Measurements from ENCODE around the gene S1PR1.

DNA sequence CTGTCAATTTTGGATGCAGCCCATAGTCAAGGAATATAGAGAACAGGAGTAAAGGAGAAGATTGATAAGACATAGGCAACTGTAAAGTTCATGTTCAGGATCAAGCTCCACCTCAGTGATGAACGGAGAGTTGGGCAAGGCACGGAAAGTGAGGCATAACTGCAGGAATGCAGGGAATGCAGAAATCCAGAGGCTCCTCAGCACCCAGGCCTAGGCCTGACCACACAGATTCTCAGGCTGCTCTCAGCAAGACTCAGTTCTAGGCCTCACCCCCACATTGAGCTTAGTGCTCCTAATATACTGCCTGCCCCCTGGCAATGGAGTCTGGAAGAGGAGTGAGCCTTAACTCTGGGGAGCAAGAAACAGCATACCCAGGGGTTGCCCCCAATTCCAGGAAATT, 36.3 kb upstream of the S1PR1 start:
- TF ChIP-seq POLR2A (IDR thresholded peaks at IDR 0.05), result no peak
- TF ChIP-seq, protein P1, sequence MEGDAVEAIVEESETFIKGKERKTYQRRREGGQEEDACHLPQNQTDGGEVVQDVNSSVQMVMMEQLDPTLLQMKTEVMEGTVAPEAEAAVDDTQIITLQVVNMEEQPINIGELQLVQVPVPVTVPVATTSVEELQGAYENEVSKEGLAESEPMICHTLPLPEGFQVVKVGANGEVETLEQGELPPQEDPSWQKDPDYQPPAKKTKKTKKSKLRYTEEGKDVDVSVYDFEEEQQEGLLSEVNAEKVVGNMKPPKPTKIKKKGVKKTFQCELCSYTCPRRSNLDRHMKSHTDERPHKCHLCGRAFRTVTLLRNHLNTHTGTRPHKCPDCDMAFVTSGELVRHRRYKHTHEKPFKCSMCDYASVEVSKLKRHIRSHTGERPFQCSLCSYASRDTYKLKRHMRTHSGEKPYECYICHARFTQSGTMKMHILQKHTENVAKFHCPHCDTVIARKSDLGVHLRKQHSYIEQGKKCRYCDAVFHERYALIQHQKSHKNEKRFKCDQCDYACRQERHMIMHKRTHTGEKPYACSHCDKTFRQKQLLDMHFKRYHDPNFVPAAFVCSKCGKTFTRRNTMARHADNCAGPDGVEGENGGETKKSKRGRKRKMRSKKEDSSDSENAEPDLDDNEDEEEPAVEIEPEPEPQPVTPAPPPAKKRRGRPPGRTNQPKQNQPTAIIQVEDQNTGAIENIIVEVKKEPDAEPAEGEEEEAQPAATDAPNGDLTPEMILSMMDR (IDR thresholded peaks at IDR 0.05), result no peak

Measured in breast epithelium (tissue), 3 donors.